Peyer's patch (tissue), 4 donors: ENCODE measurements around the gene ATXN3L. TPM values are rescaled to one million over a fixed set of nuclear protein-coding genes. Genes with fewer than 3 reads are reported as not detected.

Source experiments
- DNase-seq, 3 donors: peaks; one replicate each; pipeline ENCODE4 v3.0.0-alpha.2; 2017 to 2019
- H3K27ac ChIP-seq, 4 donors: fragments of 200-600 bp; sonication (generic); one replicate each; pipeline ENCODE4 v1.5.1; 2016 to 2019
- H3K27me3 ChIP-seq, 2 donors: fragments of 200-600 bp; sonication (generic); one replicate each; pipeline ENCODE4 v1.5.1; 2019
- H3K36me3 ChIP-seq, 3 donors: fragments of 200-600 bp; sonication (generic); one replicate each; pipeline ENCODE4 v1.5.1; 2016 to 2019
- H3K4me1 ChIP-seq, 4 donors: fragments of 200-600 bp; sonication (generic); one replicate each; pipeline ENCODE4 v1.5.1; 2016 to 2019
- H3K4me3 ChIP-seq, 4 donors: fragments of 200-600 bp; sonication (generic); 1 replicate in 3 of 4; 2 replicates in 1 of 4; pipeline ENCODE4 v1.5.1; 2016 to 2019; ENCODE audit warnings: mild to moderate bottlenecking in 1 of 4
- H3K9me3 ChIP-seq, 4 donors: fragments of 200-600 bp; sonication (generic); one replicate each; pipeline ENCODE4 v1.5.1; 2016 to 2019; ENCODE audit warnings: mild to moderate bottlenecking in 1 of 4
- CTCF ChIP-seq, 6 experiments: fragments of 450-650 bp in 4 of 6; fragments of 200-600 bp in 2 of 6; sonication (generic) in 1 of 6; IDR thresholded peaks; one replicate each; pipeline ENCODE4 v1.5.1; 2017 to 2019; ENCODE audit warnings: antibody characterized with exemption in 6 of 6, mild to moderate bottlenecking in 3 of 6, moderate library complexity in 1 of 6
- POLR2A ChIP-seq, 2 donors: fragments of 450-650 bp; IDR thresholded peaks; one replicate each; pipeline ENCODE4 v1.5.1; 2017; ENCODE audit warnings: antibody characterized with exemption in 2 of 2, mild to moderate bottlenecking in 2 of 2, moderate library complexity in 2 of 2
- total RNA-seq, 4 donors: library from RNA; depleted of rRNA; stranded (reverse); fragments of >200 nt; gene quantifications; one replicate each; pipeline ENCODE4 v1.1.0, GENCODE V29; 2016

Gene ATXN3L
- total RNA-seq: not detected

- no peaks in the 10 kb centered on the region for H3K27me3 ChIP-seq
- no peaks in the 10 kb centered on the region for H3K36me3 ChIP-seq
- no peak for TF ChIP-seq CTCF (IDR thresholded peaks at IDR 0.05)
- no peak for TF ChIP-seq POLR2A (IDR thresholded peaks at IDR 0.05)
- H3K4me1 ChIP-seq: no peaks in the 10 kb centered on the region
- no peak within 1 kb of the TSS for H3K4me3 ChIP-seq
- no peaks in the 10 kb centered on the region for H3K9me3 ChIP-seq
- H3K27ac ChIP-seq: no peak within 1 kb of the TSS
- DNase-seq: no peak
Observed at GRCh38 chrX:13319953-13320352, at the start of gene ATXN3L. TSS of gene ATXN3L (minus strand) at chrX:13320053. CDS start at chrX:13319934, 119 bp downstream.

GRCh38 chrX:13369256-13370030 is 49.6 kb upstream of the ATXN3L start:
- Histone ChIP-seq H3K4me1 (no peaks in the 10 kb centered on the region), H3K27me3 (no peaks in the 10 kb centered on the region), H3K27ac (no peak overlapping the region), H3K4me3 (no peak overlapping the region), H3K9me3 (no peaks in the 10 kb centered on the region), H3K36me3 (no peaks in the 10 kb centered on the region)
- DNase-seq: no peak
- no peak for TF ChIP-seq POLR2A (IDR thresholded peaks at IDR 0.05)
- no peak for TF ChIP-seq CTCF (IDR thresholded peaks at IDR 0.05)

GRCh38 chrX:13367950-13368349 is 48.1 kb upstream of the ATXN3L start:
- Histone ChIP-seq H3K9me3 (no peaks in the 10 kb centered on the region), H3K4me1 (no peaks in the 10 kb centered on the region), H3K4me3 (no peak overlapping the region), H3K27ac (no peak overlapping the region), H3K27me3 (no peaks in the 10 kb centered on the region), H3K36me3 (no peaks in the 10 kb centered on the region)
- no peak for TF ChIP-seq CTCF (IDR thresholded peaks at IDR 0.05)
- no peak for TF ChIP-seq POLR2A (IDR thresholded peaks at IDR 0.05)
- no peak for DNase-seq

GRCh38 chrX:13366698-13367097 is 46.8 kb upstream of the ATXN3L start:
- H3K9me3 ChIP-seq: no peaks in the 10 kb centered on the region
- TF ChIP-seq CTCF (IDR thresholded peaks at IDR 0.05) (no peak), POLR2A (IDR thresholded peaks at IDR 0.05) (no peak)
- H3K4me3 ChIP-seq: no peak overlapping the region
- no peak overlapping the region for H3K27ac ChIP-seq
- H3K27me3 ChIP-seq: no peaks in the 10 kb centered on the region
- H3K36me3 ChIP-seq: no peaks in the 10 kb centered on the region
- DNase-seq: no peak
- no peaks in the 10 kb centered on the region for H3K4me1 ChIP-seq

GRCh38 chrX:13365161-13365560 is 45.3 kb upstream of the ATXN3L start:
- Histone ChIP-seq H3K36me3 (no peaks in the 10 kb centered on the region), H3K4me3 (no peak overlapping the region), H3K9me3 (no peaks in the 10 kb centered on the region), H3K27ac (no peak overlapping the region), H3K27me3 (no peaks in the 10 kb centered on the region), H3K4me1 (no peaks in the 10 kb centered on the region)
- no peak for DNase-seq
- TF ChIP-seq POLR2A (IDR thresholded peaks at IDR 0.05) (no peak), CTCF (IDR thresholded peaks at IDR 0.05) (no peak)
